Esophagus squamous epithelium (tissue), 5 donors: ENCODE data around the gene PEX11G. TPM values are rescaled to one million over a fixed set of nuclear protein-coding genes. Genes with fewer than 3 reads are reported as not detected.

Experiments used
- DNase-seq: peaks from one replicate; lab custom pipeline; 2025; lab: John Stamatoyannopoulos, UW
- H3K27ac ChIP-seq, 4 donors: fragments of 200-600 bp; sonication (generic); one replicate each; pipeline ENCODE4 v1.5.1; 2016 to 2019; ENCODE audit warnings: mild to moderate bottlenecking in 1 of 4
- H3K27me3 ChIP-seq, 4 donors: fragments of 200-600 bp; sonication (generic); 1 replicate in 3 of 4; 2 replicates in 1 of 4; pipeline versions ENCODE4 v1.5.1 to v1.6.0; 2017 to 2021; ENCODE audit warnings: antibody characterized with exemption in 1 of 4
- H3K36me3 ChIP-seq, 3 donors: fragments of 200-600 bp; sonication (generic); one replicate each; pipeline ENCODE4 v1.5.1; 2016 to 2019
- H3K4me1 ChIP-seq, 3 donors: fragments of 200-600 bp; sonication (generic); one replicate each; pipeline ENCODE4 v1.5.1; 2017 to 2019
- H3K4me3 ChIP-seq, 4 donors: fragments of 200-600 bp; sonication (generic); 1 replicate in 3 of 4; 2 replicates in 1 of 4; pipeline ENCODE4 v1.5.1; 2016 to 2019; ENCODE audit warnings: mild to moderate bottlenecking in 2 of 4, moderate library complexity in 1 of 4
- H3K9me3 ChIP-seq, 3 donors: fragments of 200-600 bp; sonication (generic); one replicate each; pipeline ENCODE4 v1.5.1; 2016 to 2019
- CTCF ChIP-seq, 6 experiments: fragments of 450-650 bp in 4 of 6; fragments of 200-600 bp in 2 of 6; sonication (generic) in 2 of 6; IDR thresholded peaks; one replicate each; pipeline ENCODE4 v1.5.1; 2016 to 2019; ENCODE audit warnings: antibody characterized with exemption in 6 of 6, mild to moderate bottlenecking in 4 of 6, moderate library complexity in 4 of 6
- POLR2A ChIP-seq, 4 donors: fragments of 450-650 bp; IDR thresholded peaks; one replicate each; pipeline ENCODE4 v1.6.1; 2017; ENCODE audit warnings: antibody characterized with exemption in 4 of 4, mild to moderate bottlenecking in 4 of 4, moderate library complexity in 3 of 4
- WGBS, 2 donors: methylation state at CpG; one replicate each; pipeline ENCODE4 v1.1.5; 2018; 5-methylcytosine and 5-hydroxymethylcytosine counted together
- intact Hi-C: fragments of 100-400 bp; cut with DNase I; formaldehyde crosslinking; loops from one replicate; pipeline ENCODE4 v1.15.0; 2022
- total RNA-seq, 4 donors: library from RNA; depleted of rRNA; stranded (reverse); fragments of >200 nt; gene quantifications; one replicate each; pipeline ENCODE4 v1.1.0, GENCODE V29; 2016
- donor health status: DM: yes; HTN: yes; CAD: no.

The PEX11G gene
- total RNA-seq, 4 donors from 2014 or later: 1.1 to 6.7 (median 4.1) TPM

GRCh38 chr19:7469669-7470285 lies 19.1 kb downstream of the PEX11G start:
- DNase-seq: no peak
- peaks cover 20 to 85% (median 31%) of the 10 kb centered on the region in 3 donors for H3K36me3 ChIP-seq
- intact Hi-C loops: no loop called here

GRCh38 chr19:7468840-7469239 lies 20.0 kb downstream of the PEX11G start:
- no peaks in the 10 kb centered on the region for H3K4me1 ChIP-seq
- 100% methylated on average over 4 of the region's 24 CpGs; no CpG with 5 or more reads in 1 of the 2 donors for WGBS, 2 donors
- H3K36me3 ChIP-seq: peaks cover 27 to 95% (median 38%) of the 10 kb centered on the region in 3 donors
- DNase-seq: no peak
- TF ChIP-seq POLR2A (IDR thresholded peaks at IDR 0.05) (no peak), CTCF (IDR thresholded peaks at IDR 0.05) (no peak)
- H3K9me3 ChIP-seq: no peaks in the 10 kb centered on the region
- no peak overlapping the region for H3K4me3 ChIP-seq
- H3K27me3 ChIP-seq: no peaks in the 10 kb centered on the region
- intact Hi-C loops: no loop called here
- no peak overlapping the region for H3K27ac ChIP-seq

More at GRCh38 chr19:7469669-7470285, 19.1 kb downstream of the PEX11G start:
- Histone ChIP-seq H3K27me3 (no peaks in the 10 kb centered on the region), H3K4me1 (no peaks in the 10 kb centered on the region), H3K4me3 (no peak overlapping the region), H3K27ac (no peak overlapping the region), H3K9me3 (no peaks in the 10 kb centered on the region)
- TF ChIP-seq POLR2A (IDR thresholded peaks at IDR 0.05) (no peak), CTCF (IDR thresholded peaks at IDR 0.05) (no peak)
- 87% methylated on average over 4 of the region's 31 CpGs; no CpG with 5 or more reads in 1 of the 2 donors for WGBS, 2 donors

DNA sequence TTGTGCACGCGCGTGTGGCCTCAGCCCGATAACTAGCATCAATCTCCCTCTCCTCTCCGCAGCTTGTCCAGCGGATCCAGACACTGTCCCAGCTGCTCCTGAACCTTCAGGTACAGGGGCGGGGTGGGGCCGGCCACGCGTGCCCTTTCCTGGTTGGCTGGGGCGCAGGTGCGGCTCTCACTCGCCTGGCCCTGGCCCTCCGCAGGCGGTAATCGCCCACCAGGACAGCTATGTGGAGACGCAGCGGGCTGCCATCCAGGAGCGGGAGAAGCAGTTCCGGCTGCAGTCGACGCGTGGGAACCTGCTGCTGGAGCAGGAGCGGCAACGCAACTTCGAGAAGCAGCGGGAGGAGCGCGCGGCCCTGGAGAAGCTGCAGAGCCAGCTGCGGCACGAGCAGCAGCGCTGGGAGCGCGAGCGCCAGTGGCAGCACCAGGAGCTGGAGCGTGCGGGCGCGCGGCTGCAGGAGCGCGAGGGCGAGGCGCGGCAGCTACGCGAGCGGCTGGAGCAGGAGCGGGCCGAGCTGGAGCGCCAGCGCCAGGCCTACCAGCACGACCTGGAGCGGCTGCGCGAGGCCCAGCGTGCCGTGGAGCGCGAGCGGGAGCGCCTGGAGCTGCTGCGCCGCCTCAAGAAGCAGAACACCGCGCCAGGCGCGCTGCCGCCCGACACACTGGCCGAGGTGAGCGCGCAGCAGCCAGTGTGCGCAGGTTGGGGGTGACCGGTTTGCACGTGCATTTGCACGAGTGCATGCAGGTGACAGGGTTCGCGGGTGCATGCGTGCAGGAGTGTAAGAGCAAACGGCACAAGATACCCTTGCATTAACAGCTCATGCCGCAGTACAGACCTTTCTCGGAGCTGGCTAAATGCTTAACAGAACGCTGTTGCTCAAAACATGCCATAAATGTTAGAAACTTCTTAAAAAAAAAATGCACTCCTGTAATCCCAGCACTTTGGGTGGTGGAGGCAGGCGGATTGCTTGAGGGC lies 21.5 kb downstream of the PEX11G start:
- H3K9me3 ChIP-seq: no peaks in the 10 kb centered on the region
- H3K27ac ChIP-seq: no peak overlapping the region
- DNase-seq: no peak
- TF ChIP-seq POLR2A (IDR thresholded peaks at IDR 0.05): no peak
- TF ChIP-seq CTCF (IDR thresholded peaks at IDR 0.05): no peak
- peaks cover 34 to 100% (median 44%) of the 10 kb centered on the region in 3 donors for H3K36me3 ChIP-seq
- no peak overlapping the region for H3K4me3 ChIP-seq
- no peaks in the 10 kb centered on the region for H3K4me1 ChIP-seq
- WGBS, 2 donors: 94 to 97% methylated on average over 37 to 61 of the region's 86 CpGs
- intact Hi-C loops: no loop called here
- H3K27me3 ChIP-seq: no peaks in the 10 kb centered on the region

DNA sequence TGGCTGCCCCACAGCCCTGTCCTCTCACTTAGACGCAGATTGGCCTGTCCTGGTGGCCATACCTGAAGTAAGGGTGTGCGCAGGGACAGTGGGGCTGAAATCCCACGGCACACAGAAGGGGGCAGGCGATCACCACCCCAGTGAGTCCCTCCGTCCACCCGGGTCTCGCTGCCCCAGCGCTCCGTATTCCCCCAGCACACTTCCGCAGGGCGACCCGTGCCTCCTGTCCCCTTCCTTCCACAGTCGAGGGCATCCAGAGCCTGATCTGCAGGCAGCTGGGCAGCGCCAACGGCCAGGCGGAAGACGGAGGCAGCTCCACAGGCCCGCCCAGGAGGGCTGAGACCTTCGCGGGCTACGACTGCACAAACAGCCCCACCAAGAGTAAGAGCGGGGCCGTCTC lies 25.3 kb downstream of the PEX11G start:
- H3K27ac ChIP-seq: no peak overlapping the region
- TF ChIP-seq CTCF (IDR thresholded peaks at IDR 0.05): no peak
- TF ChIP-seq POLR2A (IDR thresholded peaks at IDR 0.05): no peak
- intact Hi-C loops: no loop called here
- H3K36me3 ChIP-seq: peaks cover 43 to 100% (median 44%) of the 10 kb centered on the region in 3 donors
- H3K4me3 ChIP-seq: no peak overlapping the region
- H3K27me3 ChIP-seq: no peaks in the 10 kb centered on the region
- no peaks in the 10 kb centered on the region for H3K4me1 ChIP-seq
- no peaks in the 10 kb centered on the region for H3K9me3 ChIP-seq
- WGBS, 2 donors: 96% methylated on average over 14 of the region's 23 CpGs; no CpG with 5 or more reads in 1 of the 2 donors
- DNase-seq: no peak
